ENCODE data around the gene CD86.

DNA sequence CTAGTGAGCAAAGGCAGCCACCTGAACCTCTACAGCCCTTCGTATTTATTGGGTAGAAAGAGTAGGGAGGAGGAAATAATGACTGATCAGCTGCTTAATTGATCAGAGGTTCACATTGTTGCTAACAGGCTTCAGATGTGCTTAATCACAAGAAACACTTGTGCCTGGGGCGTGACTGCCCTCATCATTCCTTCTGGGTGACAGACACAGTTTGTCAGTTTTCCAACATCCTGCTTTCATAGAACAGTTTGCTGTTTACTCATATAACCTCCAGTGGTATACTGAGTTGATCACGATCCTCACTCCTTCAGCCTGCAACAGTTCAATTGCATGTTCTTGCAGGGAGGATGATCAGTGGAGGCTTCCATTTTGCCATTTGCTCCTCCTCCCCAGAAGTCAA is 114.7 kb downstream of the CD86 start:
- no peak for TF ChIP-seq POLR2A (IDR thresholded peaks at IDR 0.05)
- TF ChIP-seq, protein P1, sequence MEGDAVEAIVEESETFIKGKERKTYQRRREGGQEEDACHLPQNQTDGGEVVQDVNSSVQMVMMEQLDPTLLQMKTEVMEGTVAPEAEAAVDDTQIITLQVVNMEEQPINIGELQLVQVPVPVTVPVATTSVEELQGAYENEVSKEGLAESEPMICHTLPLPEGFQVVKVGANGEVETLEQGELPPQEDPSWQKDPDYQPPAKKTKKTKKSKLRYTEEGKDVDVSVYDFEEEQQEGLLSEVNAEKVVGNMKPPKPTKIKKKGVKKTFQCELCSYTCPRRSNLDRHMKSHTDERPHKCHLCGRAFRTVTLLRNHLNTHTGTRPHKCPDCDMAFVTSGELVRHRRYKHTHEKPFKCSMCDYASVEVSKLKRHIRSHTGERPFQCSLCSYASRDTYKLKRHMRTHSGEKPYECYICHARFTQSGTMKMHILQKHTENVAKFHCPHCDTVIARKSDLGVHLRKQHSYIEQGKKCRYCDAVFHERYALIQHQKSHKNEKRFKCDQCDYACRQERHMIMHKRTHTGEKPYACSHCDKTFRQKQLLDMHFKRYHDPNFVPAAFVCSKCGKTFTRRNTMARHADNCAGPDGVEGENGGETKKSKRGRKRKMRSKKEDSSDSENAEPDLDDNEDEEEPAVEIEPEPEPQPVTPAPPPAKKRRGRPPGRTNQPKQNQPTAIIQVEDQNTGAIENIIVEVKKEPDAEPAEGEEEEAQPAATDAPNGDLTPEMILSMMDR (IDR thresholded peaks at IDR 0.05), result no peak
